ENCODE results near the gene ARAP1. TPM values are rescaled to one million over a fixed set of nuclear protein-coding genes. Genes with fewer than 3 reads are reported as not detected.

Gene ARAP1
- total RNA-seq, 1 experiment from 2014 or later = 53.0 TPM

GRCh38 chr11:72673943-72674828, 78.0 kb downstream of the ARAP1 start, which contains the start of gene PDE2A:
TSS of gene PDE2A (minus strand) at chr11:72674422. CDS start at chr11:72674207, 215 bp downstream.
- H3K27me3 Mint-ChIP-seq (ENCODE audit: unreplicated experiment) = peaks cover 92% of the 10 kb centered on the region
- H3K9me3 Mint-ChIP-seq (ENCODE audit: low read depth, unreplicated experiment) = no peaks in the 10 kb centered on the region
- no peak within 1 kb of the TSS for H3K4me3 Mint-ChIP-seq (ENCODE audit: low read depth, unreplicated experiment)
- TF ChIP-seq, protein P1, sequence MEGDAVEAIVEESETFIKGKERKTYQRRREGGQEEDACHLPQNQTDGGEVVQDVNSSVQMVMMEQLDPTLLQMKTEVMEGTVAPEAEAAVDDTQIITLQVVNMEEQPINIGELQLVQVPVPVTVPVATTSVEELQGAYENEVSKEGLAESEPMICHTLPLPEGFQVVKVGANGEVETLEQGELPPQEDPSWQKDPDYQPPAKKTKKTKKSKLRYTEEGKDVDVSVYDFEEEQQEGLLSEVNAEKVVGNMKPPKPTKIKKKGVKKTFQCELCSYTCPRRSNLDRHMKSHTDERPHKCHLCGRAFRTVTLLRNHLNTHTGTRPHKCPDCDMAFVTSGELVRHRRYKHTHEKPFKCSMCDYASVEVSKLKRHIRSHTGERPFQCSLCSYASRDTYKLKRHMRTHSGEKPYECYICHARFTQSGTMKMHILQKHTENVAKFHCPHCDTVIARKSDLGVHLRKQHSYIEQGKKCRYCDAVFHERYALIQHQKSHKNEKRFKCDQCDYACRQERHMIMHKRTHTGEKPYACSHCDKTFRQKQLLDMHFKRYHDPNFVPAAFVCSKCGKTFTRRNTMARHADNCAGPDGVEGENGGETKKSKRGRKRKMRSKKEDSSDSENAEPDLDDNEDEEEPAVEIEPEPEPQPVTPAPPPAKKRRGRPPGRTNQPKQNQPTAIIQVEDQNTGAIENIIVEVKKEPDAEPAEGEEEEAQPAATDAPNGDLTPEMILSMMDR (IDR thresholded peaks at IDR 0.05; ENCODE audit: unreplicated experiment) = no peak
- H3K27ac Mint-ChIP-seq (ENCODE audit: unreplicated experiment) = no peak within 1 kb of the TSS
- no peaks in the 10 kb centered on the region for H3K4me1 Mint-ChIP-seq (ENCODE audit: low read depth, unreplicated experiment)
- no peak for DNase-seq
- no TSS peak for BruUV-seq (replicated peaks)
- intact Hi-C loops (cut with micrococcal nuclease; ENCODE audit: unreplicated experiment) = no loop called here
- CTCF ChIA-PET = interaction anchor here (0.9 to 1.4 kb wide), 4 partner anchors 10 to 84 kb away, joined by 3 to 6 read pairs (median 4); no protein-coding TSS in a partner anchor
- H3K36me3 Mint-ChIP-seq (ENCODE audit: insufficient read depth, unreplicated experiment) = peaks cover 20% of the 10 kb centered on the region

DNA sequence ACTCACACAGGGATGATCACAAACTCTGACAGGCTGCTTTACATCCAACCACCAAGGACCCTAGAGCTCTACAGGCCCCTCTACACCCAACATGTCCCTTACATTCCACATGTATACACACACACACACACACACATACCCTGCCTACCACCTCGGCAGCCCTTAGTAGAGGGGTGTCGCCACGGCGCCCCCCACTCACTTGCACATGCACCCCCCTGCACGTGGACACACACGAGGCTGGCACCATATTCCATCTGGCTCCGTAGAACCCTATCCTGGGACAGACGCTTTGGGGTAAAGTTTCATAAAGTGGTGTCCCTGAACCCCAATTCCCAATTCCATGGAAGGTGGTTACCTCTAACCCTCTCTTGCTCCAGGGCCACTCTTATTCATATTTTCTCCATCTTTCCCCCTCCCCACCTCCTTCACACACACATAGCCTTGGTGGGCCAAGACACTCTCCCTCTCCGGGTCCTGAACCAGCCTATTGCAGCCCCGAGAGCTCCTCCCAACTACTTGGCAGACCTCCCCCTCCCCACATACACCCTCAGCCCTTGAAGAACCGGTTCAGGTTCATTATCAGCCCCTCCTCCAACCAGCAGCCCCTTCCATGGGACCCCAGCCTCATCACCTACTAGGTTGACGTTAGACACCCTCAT, 78.8 kb downstream of the ARAP1 start:
- H3K27ac Mint-ChIP-seq (ENCODE audit: unreplicated experiment) = no peak overlapping the region
- H3K27me3 Mint-ChIP-seq (ENCODE audit: unreplicated experiment) = peaks cover 92% of the 10 kb centered on the region
- H3K4me3 Mint-ChIP-seq (ENCODE audit: low read depth, unreplicated experiment) = no peak overlapping the region
- TF ChIP-seq, protein P1 (IDR thresholded peaks at IDR 0.05; ENCODE audit: unreplicated experiment) = no peak
- no peaks in the 10 kb centered on the region for H3K9me3 Mint-ChIP-seq (ENCODE audit: low read depth, unreplicated experiment)
- intact Hi-C loops (cut with micrococcal nuclease; ENCODE audit: unreplicated experiment) = no loop called here
- no peak for DNase-seq
- H3K4me1 Mint-ChIP-seq (ENCODE audit: low read depth, unreplicated experiment) = no peaks in the 10 kb centered on the region
- CTCF ChIA-PET = interaction anchor here (0.9 to 1.0 kb wide), 2 partner anchors 11 to 75 kb away, joined by 3 read pairs; no protein-coding TSS in a partner anchor
- no TSS peak for BruUV-seq (replicated peaks)
- H3K36me3 Mint-ChIP-seq (ENCODE audit: insufficient read depth, unreplicated experiment) = peaks cover 17% of the 10 kb centered on the region

DNA sequence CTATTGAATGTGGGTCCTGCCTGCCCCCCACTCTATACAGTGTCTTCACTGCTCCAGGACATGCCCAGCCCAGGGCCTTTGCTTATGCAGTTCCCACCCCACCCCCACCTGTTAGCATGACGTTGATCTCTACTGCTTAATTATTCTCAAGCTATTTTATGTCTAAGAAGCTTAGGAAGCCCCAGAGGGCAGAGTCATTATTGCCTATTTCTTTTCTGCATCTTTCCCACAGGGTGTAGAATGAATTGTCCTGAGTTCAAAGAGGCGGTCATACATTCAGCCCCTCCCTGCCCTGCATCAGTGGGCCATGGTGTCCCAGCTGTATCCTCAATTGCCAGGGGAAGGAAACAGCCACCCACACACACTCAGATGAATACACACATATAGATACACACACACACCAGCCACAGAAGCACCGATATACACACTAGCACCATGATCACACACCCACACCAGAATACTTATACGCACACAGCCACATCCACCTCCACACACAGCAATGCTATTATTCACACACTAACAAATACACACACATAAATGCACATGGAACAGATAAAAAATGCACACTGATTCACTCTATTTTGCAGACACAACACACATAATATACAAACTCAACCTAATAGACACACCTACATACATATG, 79.5 kb downstream of the ARAP1 start:
- peaks cover 88% of the 10 kb centered on the region for H3K27me3 Mint-ChIP-seq (ENCODE audit: unreplicated experiment)
- no peak overlapping the region for H3K4me3 Mint-ChIP-seq (ENCODE audit: low read depth, unreplicated experiment)
- no peaks in the 10 kb centered on the region for H3K4me1 Mint-ChIP-seq (ENCODE audit: low read depth, unreplicated experiment)
- H3K36me3 Mint-ChIP-seq (ENCODE audit: insufficient read depth, unreplicated experiment) = peaks cover 12% of the 10 kb centered on the region
- DNase-seq = no peak
- intact Hi-C loops (cut with micrococcal nuclease; ENCODE audit: unreplicated experiment) = no loop called here
- H3K27ac Mint-ChIP-seq (ENCODE audit: unreplicated experiment) = no peak overlapping the region
- no peaks in the 10 kb centered on the region for H3K9me3 Mint-ChIP-seq (ENCODE audit: low read depth, unreplicated experiment)
- BruUV-seq (replicated peaks) = no TSS peak
- CTCF ChIA-PET = interaction anchor here (0.5 to 1.4 kb wide), 3 partner anchors 11 to 470 kb away, joined by 3 to 4 read pairs (median 4); no protein-coding TSS in a partner anchor
- TF ChIP-seq, protein P1 (IDR thresholded peaks at IDR 0.05; ENCODE audit: unreplicated experiment) = no peak
